ENCODE results near the gene HS3ST2. TPM values are rescaled to one million over a fixed set of nuclear protein-coding genes. Genes with fewer than 3 reads are reported as not detected.

Gene HS3ST2
- total and polyA plus RNA-seq, 2 donors (not counting 3 experiments of a cell fraction or from before 2014, with no cell fraction given), result not detected

- H3K27me3 ChIP-seq (ENCODE audit: control insufficient read depth in 2 of 2, insufficient read depth in 2 of 2, low read length in 2 of 2), result no peaks in the 10 kb centered on the region
- H3K9me3 ChIP-seq (replicated peaks; ENCODE audit: control insufficient read depth, insufficient read depth, low read length), result no peaks in the 10 kb centered on the region
- dilution Hi-C loops (cut with MboI; ENCODE audit: extremely low pct_ligation_motif_present, low sequenced_read_pairs) (no loop called here), intact Hi-C loops (cut with micrococcal nuclease) (no loop called here)
- FAIRE-seq, result no peak
- H2AFZ ChIP-seq (ENCODE audit: low read depth, low read length), result no peak overlapping the region
- H3K27ac ChIP-seq (ENCODE audit: insufficient read depth, low read depth, low read length), result no peak overlapping the region
- no TSS peak for BruUV-seq (replicated peaks)
- no peak overlapping the region for H3K9ac ChIP-seq (replicated peaks; ENCODE audit: extremely low read depth, insufficient read depth, low read length)
- H3K4me2 ChIP-seq (ENCODE audit: insufficient read depth, low read length), result no peak overlapping the region
- no peaks in the 10 kb centered on the region for H3K9me1 ChIP-seq (replicated peaks; ENCODE audit: control insufficient read depth, extremely low read depth, insufficient read depth, low read length)
- no peak overlapping the region for H3K4me3 ChIP-seq (replicated peaks in 1 of 3; ENCODE audit: insufficient read depth in 1 of 3, low read depth in 1 of 3, low read length in 3 of 3)
- H3K4me1 ChIP-seq (ENCODE audit: control insufficient read depth, extremely low read depth, insufficient read depth, low read length), result no peaks in the 10 kb centered on the region
- DNase-seq (ENCODE audit: low read depth, low spot score), result no peak
- no peaks in the 10 kb centered on the region for H3K36me3 ChIP-seq (ENCODE audit: control insufficient read depth in 2 of 2, extremely low read depth in 1 of 2, insufficient read depth in 2 of 2, low read length in 2 of 2)
- TF ChIP-seq GATA2 (IDR thresholded peaks at IDR 0.05; ENCODE audit: insufficient read depth, insufficient read length, low read depth, low read length), result no peak
- TF ChIP-seq POLR2A (IDR thresholded peaks at IDR 0.05; ENCODE audit: low read depth, low read length), result no peak
- TF ChIP-seq, protein P1, sequence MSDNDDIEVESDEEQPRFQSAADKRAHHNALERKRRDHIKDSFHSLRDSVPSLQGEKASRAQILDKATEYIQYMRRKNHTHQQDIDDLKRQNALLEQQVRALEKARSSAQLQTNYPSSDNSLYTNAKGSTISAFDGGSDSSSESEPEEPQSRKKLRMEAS (IDR thresholded peaks at IDR 0.05; ENCODE audit: insufficient read depth, insufficient read length), result no peak
- TF ChIP-seq EZH2 (IDR thresholded peaks at IDR 0.05; ENCODE audit: borderline replicate concordance, low read depth, low read length, severe bottlenecking), result no peak
- TF ChIP-seq POLR2AphosphoS5 (IDR thresholded peaks at IDR 0.05; ENCODE audit: insufficient read depth, low read depth, low read length), result no peak
- TF ChIP-seq JUN (IDR thresholded peaks at IDR 0.05; ENCODE audit: borderline replicate concordance, insufficient read depth, insufficient read length, low read depth), result no peak
- TF ChIP-seq MYC (IDR thresholded peaks at IDR 0.05; ENCODE audit: low read depth, low read length), result no peak
- no peak for TF ChIP-seq CTCF (IDR thresholded peaks at IDR 0.05; ENCODE audit: extremely low read depth in 1 of 2, insufficient read depth in 1 of 2, low read depth in 1 of 2, low read length in 2 of 2)
- TF ChIP-seq FOS (IDR thresholded peaks at IDR 0.05; ENCODE audit: borderline replicate concordance, insufficient read depth, low read length), result no peak
- CTCF ChIA-PET, result no interaction called here
- POLR2A ChIA-PET, result no interaction called here
- no peaks in the 10 kb centered on the region for H4K20me1 ChIP-seq (replicated peaks; ENCODE audit: control insufficient read depth, extremely low read depth, insufficient read depth, low read length)
- H3K79me2 ChIP-seq (ENCODE audit: control insufficient read depth, insufficient read depth, low read length), result no peaks in the 10 kb centered on the region
Measured at GRCh38 chr16:22770866-22771265, 43.1 kb upstream of the HS3ST2 start.

All from endothelial cell of umbilical vein (primary cell).